ENCODE data around the gene RAD51B.

RAD51B gene

DNA sequence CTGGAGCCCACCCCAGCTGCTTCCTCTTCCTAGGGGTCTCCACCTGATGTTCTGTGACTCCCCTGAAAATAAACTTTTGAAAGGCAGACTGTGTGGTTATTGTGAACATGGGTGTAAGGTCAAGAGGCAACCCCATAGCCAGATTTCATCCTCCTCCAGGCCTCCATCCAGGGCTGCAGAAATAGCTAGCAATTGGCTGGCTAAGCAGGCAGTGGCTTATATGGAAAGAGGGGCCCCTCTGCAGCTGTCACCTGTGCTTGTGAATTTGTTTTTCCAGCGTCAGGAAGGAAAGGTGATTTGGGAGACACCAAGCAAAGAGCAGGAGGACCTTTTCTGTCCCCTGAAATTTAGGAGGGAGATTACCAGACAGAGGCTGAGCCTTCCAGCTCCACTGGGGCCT lies 917.5 kb downstream of the RAD51B start:
- Histone ChIP-seq H3K4me1 (peaks cover 32% of the 10 kb centered on the region), H3K4me2 (ENCODE audit: low read length) (no peak overlapping the region), H3K4me3 (ENCODE audit: low read depth, low read length) (no peak overlapping the region), H3K36me3 (ENCODE audit: control insufficient read depth, insufficient read depth, low read length) (no peaks in the 10 kb centered on the region), H3K79me2 (no peaks in the 10 kb centered on the region), H3K9me3 (ENCODE audit: control insufficient read depth, low read length) (no peaks in the 10 kb centered on the region), H3K27me3 (ENCODE audit: control insufficient read depth, insufficient read depth, low read length) (no peaks in the 10 kb centered on the region), H2AFZ (no peak overlapping the region), H3K27ac (no peak overlapping the region), H3K9ac (no peak overlapping the region)
- TF ChIP-seq, protein P1, sequence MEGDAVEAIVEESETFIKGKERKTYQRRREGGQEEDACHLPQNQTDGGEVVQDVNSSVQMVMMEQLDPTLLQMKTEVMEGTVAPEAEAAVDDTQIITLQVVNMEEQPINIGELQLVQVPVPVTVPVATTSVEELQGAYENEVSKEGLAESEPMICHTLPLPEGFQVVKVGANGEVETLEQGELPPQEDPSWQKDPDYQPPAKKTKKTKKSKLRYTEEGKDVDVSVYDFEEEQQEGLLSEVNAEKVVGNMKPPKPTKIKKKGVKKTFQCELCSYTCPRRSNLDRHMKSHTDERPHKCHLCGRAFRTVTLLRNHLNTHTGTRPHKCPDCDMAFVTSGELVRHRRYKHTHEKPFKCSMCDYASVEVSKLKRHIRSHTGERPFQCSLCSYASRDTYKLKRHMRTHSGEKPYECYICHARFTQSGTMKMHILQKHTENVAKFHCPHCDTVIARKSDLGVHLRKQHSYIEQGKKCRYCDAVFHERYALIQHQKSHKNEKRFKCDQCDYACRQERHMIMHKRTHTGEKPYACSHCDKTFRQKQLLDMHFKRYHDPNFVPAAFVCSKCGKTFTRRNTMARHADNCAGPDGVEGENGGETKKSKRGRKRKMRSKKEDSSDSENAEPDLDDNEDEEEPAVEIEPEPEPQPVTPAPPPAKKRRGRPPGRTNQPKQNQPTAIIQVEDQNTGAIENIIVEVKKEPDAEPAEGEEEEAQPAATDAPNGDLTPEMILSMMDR (IDR thresholded peaks at IDR 0.05): no peak

DNA sequence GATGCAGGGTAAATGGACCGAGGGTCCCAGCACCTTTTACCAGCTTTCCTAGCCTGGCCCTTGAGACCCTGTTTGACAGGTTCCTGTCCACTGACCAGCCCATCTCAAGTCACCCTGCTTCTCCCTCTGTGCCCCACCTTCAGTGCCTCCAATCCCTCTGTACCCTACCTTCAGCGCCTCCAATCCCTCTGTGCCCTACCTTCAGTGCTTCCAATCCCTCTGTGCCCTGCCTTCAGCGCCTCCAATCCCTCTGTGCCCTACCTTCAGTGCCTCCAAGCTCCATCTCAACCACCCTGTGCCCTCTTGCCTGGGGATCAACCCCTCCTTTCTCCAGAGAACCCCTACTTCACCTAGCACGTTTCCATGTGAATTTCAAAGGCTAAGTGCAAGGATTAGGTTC lies 919.0 kb downstream of the RAD51B start:
- no peak overlapping the region for H2AFZ ChIP-seq
- H3K4me1 ChIP-seq: peaks cover 26% of the 10 kb centered on the region
- TF ChIP-seq, protein P1 (IDR thresholded peaks at IDR 0.05): no peak
- no peak overlapping the region for H3K9ac ChIP-seq
- no peaks in the 10 kb centered on the region for H3K79me2 ChIP-seq
- H3K27me3 ChIP-seq (ENCODE audit: control insufficient read depth, insufficient read depth, low read length): no peaks in the 10 kb centered on the region
- no peak overlapping the region for H3K4me2 ChIP-seq (ENCODE audit: low read length)
- H3K36me3 ChIP-seq (ENCODE audit: control insufficient read depth, insufficient read depth, low read length): no peaks in the 10 kb centered on the region
- no peak overlapping the region for H3K4me3 ChIP-seq (ENCODE audit: low read depth, low read length)
- no peak overlapping the region for H3K27ac ChIP-seq
- H3K9me3 ChIP-seq (ENCODE audit: control insufficient read depth, low read length): no peaks in the 10 kb centered on the region

DNA sequence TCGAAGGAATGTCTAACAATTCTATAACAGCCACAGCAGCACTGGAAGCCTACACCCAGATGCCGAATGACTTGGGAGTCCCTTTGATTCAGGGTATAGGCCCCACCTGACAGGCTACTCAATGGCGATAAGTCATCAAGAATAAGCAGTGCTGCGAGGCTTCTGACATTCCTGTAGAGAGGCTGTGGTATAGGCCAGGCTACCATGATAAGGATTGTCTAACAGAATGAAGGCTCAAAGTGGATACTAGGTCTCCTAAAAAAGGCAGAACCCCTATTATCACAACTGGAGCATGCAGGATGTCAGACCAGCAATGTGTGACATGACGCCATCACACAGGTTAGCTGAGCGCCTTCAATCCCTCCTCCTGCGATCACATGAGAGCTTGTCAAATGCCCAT lies 920.1 kb downstream of the RAD51B start:
- H2AFZ ChIP-seq: no peak overlapping the region
- no peaks in the 10 kb centered on the region for H3K9me3 ChIP-seq (ENCODE audit: control insufficient read depth, low read length)
- TF ChIP-seq, protein P1 (IDR thresholded peaks at IDR 0.05): no peak
- H3K4me2 ChIP-seq (ENCODE audit: low read length): no peak overlapping the region
- no peaks in the 10 kb centered on the region for H3K79me2 ChIP-seq
- H3K4me1 ChIP-seq: peaks cover 17% of the 10 kb centered on the region
- no peak overlapping the region for H3K9ac ChIP-seq
- H3K36me3 ChIP-seq (ENCODE audit: control insufficient read depth, insufficient read depth, low read length): no peaks in the 10 kb centered on the region
- H3K27ac ChIP-seq: no peak overlapping the region
- no peak overlapping the region for H3K4me3 ChIP-seq (ENCODE audit: low read depth, low read length)
- H3K27me3 ChIP-seq (ENCODE audit: control insufficient read depth, insufficient read depth, low read length): no peaks in the 10 kb centered on the region

DNA sequence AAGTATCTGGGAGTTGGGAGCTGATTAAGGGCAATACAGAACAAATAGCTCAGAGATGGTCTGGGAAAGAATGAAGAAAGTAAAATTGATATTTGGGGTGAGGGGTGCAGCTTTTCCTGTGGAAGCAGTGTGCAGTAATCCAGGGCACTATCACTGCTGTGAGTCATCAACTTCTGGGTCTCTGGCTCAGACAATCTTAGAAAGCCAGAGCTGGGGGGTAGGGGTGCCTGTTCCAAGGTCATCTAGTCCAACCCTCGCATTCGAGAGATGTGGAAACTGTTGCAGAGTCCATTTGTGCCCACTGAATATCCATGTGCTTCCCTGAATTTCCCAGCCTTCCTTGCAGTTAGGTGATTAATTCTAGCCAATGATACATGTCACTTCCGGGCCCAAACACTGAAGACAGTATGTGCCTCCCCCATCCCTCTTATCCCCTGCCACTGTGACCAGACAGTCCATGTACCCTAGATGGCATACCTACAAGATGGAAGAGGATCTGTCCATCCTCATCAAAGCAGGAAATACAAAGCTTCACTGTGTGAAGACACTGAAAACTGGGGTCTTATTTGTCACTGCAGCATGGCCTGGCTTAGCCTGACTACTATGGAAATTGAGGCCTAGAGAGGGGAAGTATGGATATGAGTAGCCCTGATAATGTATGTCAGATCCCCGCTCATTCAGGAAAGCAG lies 921.4 kb downstream of the RAD51B start:
- Histone ChIP-seq H3K9me3 (ENCODE audit: control insufficient read depth, low read length) (no peaks in the 10 kb centered on the region), H3K4me1 (peaks cover 5% of the 10 kb centered on the region), H3K9ac (no peak overlapping the region), H2AFZ (no peak overlapping the region), H3K79me2 (no peaks in the 10 kb centered on the region), H3K4me2 (ENCODE audit: low read length) (no peak overlapping the region), H3K36me3 (ENCODE audit: control insufficient read depth, insufficient read depth, low read length) (no peaks in the 10 kb centered on the region), H3K27ac (no peak overlapping the region), H3K27me3 (ENCODE audit: control insufficient read depth, insufficient read depth, low read length) (no peaks in the 10 kb centered on the region), H3K4me3 (ENCODE audit: low read depth, low read length) (no peak overlapping the region)
- TF ChIP-seq, protein P1 (IDR thresholded peaks at IDR 0.05): no peak

DNA sequence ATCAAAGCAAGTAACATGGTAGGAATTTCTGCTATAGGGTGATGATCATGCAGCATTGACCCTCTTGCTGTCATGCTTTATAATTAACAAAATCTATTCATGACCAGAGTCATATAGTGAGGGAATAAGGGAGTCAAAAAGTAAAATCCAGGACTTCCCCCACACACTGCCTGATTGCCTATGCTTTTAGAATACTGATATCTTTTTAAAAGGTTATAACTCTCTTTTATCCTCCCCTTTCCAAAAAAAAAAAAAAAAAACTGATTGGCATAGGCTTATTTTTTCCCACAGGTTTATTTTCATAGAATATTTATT lies 921.9 kb downstream of the RAD51B start:
- no peaks in the 10 kb centered on the region for H3K36me3 ChIP-seq (ENCODE audit: control insufficient read depth, insufficient read depth, low read length)
- no peak overlapping the region for H3K4me2 ChIP-seq (ENCODE audit: low read length)
- no peak overlapping the region for H3K4me3 ChIP-seq (ENCODE audit: low read depth, low read length)
- H3K79me2 ChIP-seq: no peaks in the 10 kb centered on the region
- no peak overlapping the region for H3K9ac ChIP-seq
- no peaks in the 10 kb centered on the region for H3K27me3 ChIP-seq (ENCODE audit: control insufficient read depth, insufficient read depth, low read length)
- no peaks in the 10 kb centered on the region for H3K9me3 ChIP-seq (ENCODE audit: control insufficient read depth, low read length)
- peaks cover 2% of the 10 kb centered on the region for H3K4me1 ChIP-seq
- TF ChIP-seq, protein P1 (IDR thresholded peaks at IDR 0.05): no peak
- H2AFZ ChIP-seq: no peak overlapping the region
- H3K27ac ChIP-seq: no peak overlapping the region

Data from parathyroid adenoma (tissue), 2 donors.